22Rv1 (cell line): ENCODE measurements around the gene SPEM1.

Source experiments
- H3K27ac ChIP-seq: fragments of 450-650 bp; 2 replicates; pipeline ENCODE4 v1.5.1; 2017
- CTCF ChIP-seq: fragments of 450-650 bp; IDR thresholded peaks from 2 replicates; pipeline ENCODE4 v1.5.1; 2017; ENCODE audit warnings: mild to moderate bottlenecking
- ZFX ChIP-seq: fragments of 450-650 bp; IDR thresholded peaks from 2 replicates; pipeline ENCODE4 v1.6.1; 2017; ENCODE audit warnings: antibody characterized with exemption, borderline replicate concordance

SPEM1 gene

GRCh38 chr17:7413346-7413985, 6.7 kb upstream of the SPEM1 start:
- TF ChIP-seq ZFX (no peak), CTCF (no peak)
- no peak overlapping the region for H3K27ac ChIP-seq

DNA sequence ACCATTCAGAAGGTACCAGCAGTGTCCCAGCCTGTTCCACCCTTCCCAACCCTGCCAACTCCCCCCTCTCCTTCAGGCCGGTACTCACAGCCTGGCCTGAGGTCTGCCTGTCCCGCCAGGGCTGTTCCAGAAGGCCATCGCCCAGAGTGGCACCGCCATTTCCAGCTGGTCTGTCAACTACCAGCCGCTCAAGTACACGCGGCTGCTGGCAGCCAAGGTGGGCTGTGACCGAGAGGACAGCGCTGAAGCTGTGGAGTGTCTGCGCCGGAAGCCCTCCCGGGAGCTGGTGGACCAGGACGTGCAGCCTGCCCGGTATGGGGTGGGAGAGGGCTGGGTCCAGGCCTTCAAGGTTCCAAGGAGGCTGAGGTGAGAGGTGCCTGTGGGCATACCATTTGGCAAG, 5.3 kb upstream of the SPEM1 start:
- TF ChIP-seq ZFX (no peak), CTCF (no peak)
- H3K27ac ChIP-seq = no peak overlapping the region

- TF ChIP-seq CTCF (no peak), ZFX (no peak)
- H3K27ac ChIP-seq = no peak overlapping the region
Observed at GRCh38 chr17:7415784-7416183, 4.3 kb upstream of the SPEM1 start.

DNA sequence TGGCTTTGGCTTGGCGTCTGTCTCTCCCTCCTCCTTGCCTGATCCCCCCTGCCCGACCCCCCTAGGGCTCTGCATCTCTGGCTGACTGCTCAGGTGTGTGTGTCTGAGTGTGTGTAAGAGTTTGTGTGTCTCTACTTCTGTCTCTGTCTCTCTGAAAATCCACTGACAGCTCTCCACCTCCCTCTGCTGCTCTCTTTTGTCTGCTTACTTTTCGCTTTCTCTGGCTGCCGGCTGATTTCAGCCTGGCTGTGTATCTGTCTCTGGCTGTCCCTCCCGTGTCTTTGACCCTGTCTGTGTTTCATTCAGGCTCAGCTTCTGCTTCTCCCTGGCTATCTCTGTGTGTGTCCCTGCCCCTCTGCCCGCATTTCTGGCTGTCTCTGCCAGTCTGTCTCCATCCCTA, 3.8 kb upstream of the SPEM1 start:
- TF ChIP-seq CTCF (no peak), ZFX (no peak)
- H3K27ac ChIP-seq = no peak overlapping the region

DNA sequence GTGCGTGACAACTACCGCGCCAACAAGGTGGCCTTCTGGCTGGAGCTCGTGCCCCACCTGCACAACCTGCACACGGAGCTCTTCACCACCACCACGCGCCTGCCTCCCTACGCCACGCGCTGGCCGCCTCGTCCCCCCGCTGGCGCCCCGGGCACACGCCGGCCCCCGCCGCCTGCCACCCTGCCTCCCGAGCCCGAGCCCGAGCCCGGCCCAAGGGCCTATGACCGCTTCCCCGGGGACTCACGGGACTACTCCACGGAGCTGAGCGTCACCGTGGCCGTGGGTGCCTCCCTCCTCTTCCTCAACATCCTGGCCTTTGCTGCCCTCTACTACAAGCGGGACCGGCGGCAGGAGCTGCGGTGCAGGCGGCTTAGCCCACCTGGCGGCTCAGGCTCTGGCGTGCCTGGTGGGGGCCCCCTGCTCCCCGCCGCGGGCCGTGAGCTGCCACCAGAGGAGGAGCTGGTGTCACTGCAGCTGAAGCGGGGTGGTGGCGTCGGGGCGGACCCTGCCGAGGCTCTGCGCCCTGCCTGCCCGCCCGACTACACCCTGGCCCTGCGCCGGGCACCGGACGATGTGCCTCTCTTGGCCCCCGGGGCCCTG, 3.0 kb upstream of the SPEM1 start:
- no peak overlapping the region for H3K27ac ChIP-seq

GRCh38 chr17:7418472-7419152, 1.5 kb upstream of the SPEM1 start:
- H3K27ac ChIP-seq = no peak overlapping the region
- TF ChIP-seq CTCF = no peak

More for the DNA sequence above, 3.0 kb upstream of the SPEM1 start:
- TF ChIP-seq ZFX = no peak
- TF ChIP-seq CTCF = no peak

GRCh38 chr17:7421186-7421585, 1.1 kb downstream of the SPEM1 start:
- TF ChIP-seq ZFX = no peak
- no peak for TF ChIP-seq CTCF
- no peak overlapping the region for H3K27ac ChIP-seq
